HG03175 (cell line): ENCODE results near the gene PPT2.

Experiments
- ATAC-seq: cut with Tn5 transposase; IDR thresholded peaks from one replicate; pipeline ENCODE4 v1.9.1; 2021; ENCODE audit warnings: mild to moderate bottlenecking, moderate library complexity; ENCODE audit not compliant: unreplicated experiment

PPT2 gene

GRCh38 chr6:32153564-32154513 lies at the start of gene PPT2:
TSS of gene PPT2 (plus strand) at chr6:32154141. CDS start at chr6:32154595, 454 bp downstream.
- peak; percentile 19 for ATAC-seq

- ATAC-seq = no peak
Measured at GRCh38 chr6:32105433-32105832, 48.5 kb upstream of the PPT2 start.

GRCh38 chr6:32107406-32107805 lies 46.5 kb upstream of the PPT2 start:
- no peak for ATAC-seq

GRCh38 chr6:32108094-32108627 lies 45.8 kb upstream of the PPT2 start:
- no peak for ATAC-seq

GRCh38 chr6:32108727-32109113 lies 45.2 kb upstream of the PPT2 start:
- ATAC-seq = no peak

GRCh38 chr6:32109114-32109764 lies 44.7 kb upstream of the PPT2 start, which contains the start of gene TNXB:
TSS of gene TNXB (minus strand) at chr6:32109338. CDS start at chr6:32098198, 11,140 bp downstream.
- ATAC-seq = no peak

- no peak for ATAC-seq
Measured at GRCh38 chr6:32109765-32110160, 44.2 kb upstream of the PPT2 start.

- ATAC-seq = no peak
Measured at GRCh38 chr6:32110632-32111031, 43.3 kb upstream of the PPT2 start.

GRCh38 chr6:32111424-32112066 lies 42.4 kb upstream of the PPT2 start:
- ATAC-seq = no peak

- ATAC-seq = no peak
Measured at GRCh38 chr6:32112431-32112980, 41.4 kb upstream of the PPT2 start.

GRCh38 chr6:32113386-32114352 lies 40.3 kb upstream of the PPT2 start:
- no peak for ATAC-seq

- no peak for ATAC-seq
Measured at GRCh38 chr6:32114796-32115195, 39.1 kb upstream of the PPT2 start.

- no peak for ATAC-seq
Measured at GRCh38 chr6:32115623-32116022, 38.3 kb upstream of the PPT2 start.

GRCh38 chr6:32116674-32117073 lies 37.3 kb upstream of the PPT2 start:
- ATAC-seq = no peak

- ATAC-seq = no peak
Measured at GRCh38 chr6:32117461-32117860, 36.5 kb upstream of the PPT2 start.

GRCh38 chr6:32118782-32119628 lies 34.9 kb upstream of the PPT2 start:
- peak; percentile 51 for ATAC-seq

- ATAC-seq = no peak
Measured at GRCh38 chr6:32120573-32121059, 33.3 kb upstream of the PPT2 start.

- ATAC-seq = no peak
Measured at GRCh38 chr6:32123681-32124080, 30.3 kb upstream of the PPT2 start.

- no peak for ATAC-seq
Measured at GRCh38 chr6:32126880-32127279, 27.1 kb upstream of the PPT2 start.
